22Rv1 (cell line): ENCODE measurements around the gene SMARCD1.
A peak's percentile ranks its signal among the peaks of the same experiment; 100 is the strongest.

ENCODE experiments used
- H3K27ac ChIP-seq: fragments of 450-650 bp; 2 replicates; pipeline ENCODE4 v1.5.1; 2017
- CTCF ChIP-seq: fragments of 450-650 bp; IDR thresholded peaks from 2 replicates; pipeline ENCODE4 v1.5.1; 2017; ENCODE audit warnings: mild to moderate bottlenecking
- ZFX ChIP-seq: fragments of 450-650 bp; IDR thresholded peaks from 2 replicates; pipeline ENCODE4 v1.6.1; 2017; ENCODE audit warnings: antibody characterized with exemption, borderline replicate concordance

SMARCD1 gene

GRCh38 chr12:50070314-50071060, 14.7 kb upstream of the SMARCD1 start:
- TF ChIP-seq CTCF = peak; percentile 98
- TF ChIP-seq ZFX = no peak
- no peak overlapping the region for H3K27ac ChIP-seq

- no peak for TF ChIP-seq CTCF
- TF ChIP-seq ZFX = no peak
These were observed 12.8 kb upstream of the SMARCD1 start for GRCh38 chr12:50072198-50072907.

GRCh38 chr12:50073206-50073605, 11.9 kb upstream of the SMARCD1 start:
- H3K27ac ChIP-seq = no peak overlapping the region
- no peak for TF ChIP-seq ZFX
- TF ChIP-seq CTCF = no peak

More at GRCh38 chr12:50072198-50072907, 12.8 kb upstream of the SMARCD1 start:
- no peak overlapping the region for H3K27ac ChIP-seq

GRCh38 chr12:50073712-50074111, 11.4 kb upstream of the SMARCD1 start:
- H3K27ac ChIP-seq = no peak overlapping the region
- TF ChIP-seq CTCF (no peak), ZFX (no peak)

- H3K27ac ChIP-seq = no peak overlapping the region
- TF ChIP-seq ZFX (no peak), CTCF (peak; percentile 99)
These were observed 10.0 kb upstream of the SMARCD1 start for GRCh38 chr12:50074936-50075807.

- H3K27ac ChIP-seq = no peak overlapping the region
- TF ChIP-seq ZFX = no peak
- TF ChIP-seq CTCF = no peak
These were observed 9.4 kb upstream of the SMARCD1 start for GRCh38 chr12:50075808-50076170.
